ENCODE measurements around the gene METRN.

GRCh38 chr16:734981-735881 lies 20.3 kb downstream of the METRN start:
- TF ChIP-seq ZNF169 (tag by site-specific recombination; IDR thresholded peaks at IDR 0.05) (no peak), CTCF (tag by site-specific recombination; IDR thresholded peaks at IDR 0.05) (no peak), YY1 (tag by site-specific recombination; IDR thresholded peaks at IDR 0.05) (no peak), SP2 (tag by site-specific recombination; IDR thresholded peaks at IDR 0.05) (no peak), ZNF23 (tag by site-specific recombination; IDR thresholded peaks at IDR 0.05; ENCODE audit: borderline replicate concordance) (no peak), ZNF175 (tag by site-specific recombination; IDR thresholded peaks at IDR 0.05) (no peak), ZNF558 (tag by site-specific recombination; IDR thresholded peaks at IDR 0.05) (no peak), ZNF629 (tag by site-specific recombination; IDR thresholded peaks at IDR 0.05) (no peak), EGR2 (tag by site-specific recombination; IDR thresholded peaks at IDR 0.05; ENCODE audit: low read depth) (no peak), ZNF449 (tag by site-specific recombination; IDR thresholded peaks at IDR 0.05) (no peak), ZNF549 (tag by site-specific recombination; IDR thresholded peaks at IDR 0.05) (no peak), PATZ1 (tag by site-specific recombination; IDR thresholded peaks at IDR 0.05) (no peak)

Data from HEK293 (cell line).